ENCODE data around the gene NEMP1. TPM values are rescaled to one million over a fixed set of nuclear protein-coding genes. Genes with fewer than 3 reads are reported as not detected.
"Not testable (repeated sequence)": the region's sequence is repeated elsewhere in the genome, so short reads cannot be mapped to it uniquely, and the experiment has no call there.

Gene NEMP1
- total and polyA plus RNA-seq, 12 donors: 1.1 to 6.3 (median 3.6) TPM

GRCh38 chr12:57057067-57057751, 21.4 kb downstream of the NEMP1 start:
- no peak for TF ChIP-seq CTCF (IDR thresholded peaks at IDR 0.05)
- Histone ChIP-seq H3K4me3 (no peak overlapping the region), H3K27ac (no peak overlapping the region), H3K4me1 (no peaks in the 10 kb centered on the region), H3K9me3 (no peaks in the 10 kb centered on the region), H3K27me3 (no peaks in the 10 kb centered on the region), H3K36me3 (peaks cover 0 to 55% (median 0%) of the 10 kb centered on the region in 9 donors)
- intact Hi-C loops (cut with DNase I): loop anchor here in 5 of 10 donors (5.0 to 10.0 kb wide), 3 partner anchors 45 to 300 kb away; partner anchors contain the start of gene HSD17B6 (in 1 of the 5)
- WGBS, 2 donors: 92% methylated on average over 6 of the region's 6 CpGs
- no peak for DNase-seq
- ATAC-seq: no peak

GRCh38 chr12:57055824-57056223, 22.8 kb downstream of the NEMP1 start:
- Histone ChIP-seq H3K36me3 (peaks cover 0 to 49% (median 0%) of the 10 kb centered on the region in 9 donors), H3K4me3 (no peak overlapping the region), H3K27me3 (no peaks in the 10 kb centered on the region), H3K4me1 (no peaks in the 10 kb centered on the region), H3K9me3 (no peaks in the 10 kb centered on the region), H3K27ac (no peak overlapping the region)
- whole genome bisulfite sequencing, 2 donors: 68 to 71% methylated on average over 3 of the region's 3 CpGs
- intact Hi-C loops (cut with DNase I): loop anchor here in 5 of 10 donors (5.0 to 10.0 kb wide), 3 partner anchors 44 to 299 kb away; partner anchors contain the start of gene HSD17B6 (in 1 of the 5)
- ATAC-seq (no peak), DNase-seq (no peak)
- no peak for TF ChIP-seq CTCF (IDR thresholded peaks at IDR 0.05)

- intact Hi-C loops (cut with DNase I): loop anchor here in 1 of 10 donors (10.0 kb wide), 1 partner anchor 289 kb away; the partner anchor contains the start of gene HSD17B6
- H3K9me3 ChIP-seq, H3K4me3 ChIP-seq, DNase-seq, H3K4me1 ChIP-seq, ATAC-seq, H3K27ac ChIP-seq, H3K27me3 ChIP-seq: not testable (repeated sequence)
- WGBS, 2 donors: 94 to 96% methylated on average over 4 of the region's 4 CpGs
- peaks cover 0 to 30% (median 0%) of the 10 kb centered on the region in 9 donors for H3K36me3 ChIP-seq
Measured at GRCh38 chr12:57053901-57054300, 24.7 kb downstream of the NEMP1 start.

- H3K36me3 ChIP-seq: peaks cover 0 to 23% (median 0%) of the 10 kb centered on the region in 9 donors
- not testable (repeated sequence) for H3K4me3 ChIP-seq, H3K27ac ChIP-seq, DNase-seq, H3K4me1 ChIP-seq, H3K9me3 ChIP-seq, ATAC-seq, H3K27me3 ChIP-seq
- intact Hi-C loops (cut with DNase I): loop anchor here in 1 of 10 donors (10.0 kb wide), 1 partner anchor 288 kb away; the partner anchor contains the start of gene HSD17B6
- 96 to 99% methylated on average over 4 of the region's 4 CpGs for WGBS, 2 donors
Measured at GRCh38 chr12:57053146-57053545, 25.4 kb downstream of the NEMP1 start.

GRCh38 chr12:57051011-57051410, 27.6 kb downstream of the NEMP1 start:
- WGBS, 2 donors: 92 to 94% methylated on average over 1 of the region's 1 CpG
- H3K27ac ChIP-seq: no peak overlapping the region
- intact Hi-C loops (cut with DNase I): loop anchor here in 1 of 10 donors (10.0 kb wide), 1 partner anchor 286 kb away; the partner anchor contains the start of gene HSD17B6
- H3K36me3 ChIP-seq: peaks cover 0 to 2% (median 0%) of the 10 kb centered on the region in 9 donors
- TF ChIP-seq CTCF (IDR thresholded peaks at IDR 0.05): no peak
- ATAC-seq: no peak
- DNase-seq: no peak
- no peaks in the 10 kb centered on the region for H3K9me3 ChIP-seq
- peaks cover 0 to 27% (median 0%) of the 10 kb centered on the region in 9 donors for H3K4me1 ChIP-seq
- no peak overlapping the region for H3K4me3 ChIP-seq
- H3K27me3 ChIP-seq: peaks cover 0 to 6% (median 4%) of the 10 kb centered on the region in 7 donors
